A673 (cell line): ENCODE results near the gene NINJ2. TPM values are rescaled to one million over a fixed set of nuclear protein-coding genes. Genes with fewer than 3 reads are reported as not detected.
"Not testable (repeated sequence)": the region's sequence is repeated elsewhere in the genome, so short reads cannot be mapped to it uniquely, and the experiment has no call there.

Experiments
- BruUV-seq: library from RNA; stranded (reverse); fragments of 400-500 nt; replicated peaks from 2 replicates; lab custom pipeline; 2021; lab: Mats Ljungman, UMichigan
- CTCF ChIA-PET: fragments of 300-600 bp; sonication (Branson Sonifier 250); formaldehyde crosslinking; loops from one replicate; lab custom pipeline; 2022; ENCODE audit warnings: antibody characterized with exemption; lab: Charles Lee
- POLR2A ChIA-PET: fragments of 300-600 bp; sonication (Branson Sonifier 250); formaldehyde crosslinking; loops from one replicate; lab custom pipeline; 2022; ENCODE audit warnings: antibody characterized with exemption; ENCODE audit not compliant: low non-redundant PET; lab: Charles Lee
- DNase-seq: peaks from one replicate; pipeline ENCODE4 v3.0.0-alpha.2; 2015; ENCODE audit warnings: low spot score
- H3K27ac ChIP-seq: fragments of 200-600 bp; sonication (generic); 2 replicates; pipeline ENCODE4 v1.5.1; 2016; ENCODE audit warnings: mixed run types, low read depth, mild to moderate bottlenecking, mixed read lengths, antibody characterized with exemption, low read length; ENCODE audit not compliant: poor library complexity, severe bottlenecking
- H3K27me3 ChIP-seq: fragments of 200-600 bp; sonication (generic); replicated peaks from 2 replicates; pipeline ENCODE4 v1.6.1; 2017; ENCODE audit warnings: mixed run types, low read depth, mild to moderate bottlenecking, mixed read lengths, antibody characterized with exemption, low read length; ENCODE audit not compliant: insufficient read depth, poor library complexity
- H3K36me3 ChIP-seq: fragments of 200-600 bp; sonication (generic); 2 replicates; pipeline ENCODE4 v1.6.1; 2016; ENCODE audit warnings: mixed run types, mild to moderate bottlenecking, mixed read lengths, antibody characterized with exemption, low read length; ENCODE audit not compliant: insufficient read depth, poor library complexity, severe bottlenecking
- H3K4me1 ChIP-seq: fragments of 200-600 bp; sonication (generic); 2 replicates; pipeline ENCODE4 v1.6.1; 2017; ENCODE audit warnings: mixed run types, mild to moderate bottlenecking, mixed read lengths, antibody characterized with exemption, low read length; ENCODE audit not compliant: insufficient read depth, poor library complexity, severe bottlenecking
- H3K4me3 ChIP-seq: fragments of 200-600 bp; sonication (generic); 2 replicates; pipeline ENCODE4 v1.5.1; 2016; ENCODE audit warnings: low read depth, mixed run types, mild to moderate bottlenecking, mixed read lengths, low read length; ENCODE audit not compliant: poor library complexity, severe bottlenecking
- H3K9me3 ChIP-seq: fragments of 200-600 bp; sonication (generic); 2 replicates; pipeline ENCODE4 v1.6.1; 2016; ENCODE audit warnings: mixed run types, low read depth, mild to moderate bottlenecking, mixed read lengths, antibody characterized with exemption, low read length; ENCODE audit not compliant: poor library complexity, severe bottlenecking
- CTCF ChIP-seq: fragments of 300-800, 200-600 bp; sonication (generic); conservative IDR thresholded peaks from 2 replicates; pipeline ENCODE4 v1.5.1; 2017; ENCODE audit warnings: low read depth, mild to moderate bottlenecking, antibody characterized with exemption, low read length, moderate library complexity, mixed read lengths
- EZH2 ChIP-seq: fragments of 200-600 bp; sonication (generic); IDR thresholded peaks from 2 replicates; pipeline ENCODE4 v1.6.1; 2017; ENCODE audit warnings: borderline replicate concordance, low read depth, mild to moderate bottlenecking, mixed read lengths, antibody characterized with exemption, low read length; ENCODE audit not compliant: poor library complexity, severe bottlenecking
- intact Hi-C: fragments of 100-400 bp; cut with micrococcal nuclease; formaldehyde crosslinking; loops from one replicate; pipeline ENCODE4 v1.10.0; 2022; ENCODE audit not compliant: unreplicated experiment
- total RNA-seq: library from RNA; stranded (reverse); gene quantifications from 2 replicates; pipeline ENCODE4 v1.2.3, GENCODE V29; 2021

Gene NINJ2
- total RNA-seq, 1 experiment from 2014 or later, result not detected

GRCh38 chr12:643475-644302 lies 19.6 kb downstream of the NINJ2 start:
- no peaks in the 10 kb centered on the region for H3K27me3 ChIP-seq
- H3K9me3 ChIP-seq, result no peaks in the 10 kb centered on the region
- no peak for DNase-seq
- H3K4me1 ChIP-seq, result peaks cover 9% of the 10 kb centered on the region
- H3K4me3 ChIP-seq, result no peak overlapping the region
- CTCF ChIA-PET, result no interaction called here
- intact Hi-C loops, result no loop called here
- no TSS peak for BruUV-seq
- no peak overlapping the region for H3K27ac ChIP-seq
- H3K36me3 ChIP-seq, result no peaks in the 10 kb centered on the region
- POLR2A ChIA-PET, result no interaction called here
- TF ChIP-seq EZH2 (no peak), CTCF (no peak)

- intact Hi-C loops, result no loop called here
- TF ChIP-seq CTCF (peak; percentile 19; the same call in 1 of the 2 replicates), EZH2 (no peak)
- Histone ChIP-seq H3K9me3 (no peaks in the 10 kb centered on the region), H3K27me3 (no peaks in the 10 kb centered on the region), H3K4me3 (peak overlapping the region; percentile 34), H3K27ac (no peak overlapping the region), H3K36me3 (no peaks in the 10 kb centered on the region), H3K4me1 (peaks cover 9% of the 10 kb centered on the region)
- no TSS peak for BruUV-seq
- CTCF ChIA-PET, result interaction anchor here (0.6 kb wide), 1 partner anchor 67 kb away, joined by 6 read pairs; no protein-coding TSS in a partner anchor
- DNase-seq, result peak; percentile 57
- POLR2A ChIA-PET, result no interaction called here
Observed at GRCh38 chr12:642633-643474, 20.4 kb downstream of the NINJ2 start.

- H3K4me1 ChIP-seq, H3K36me3 ChIP-seq, POLR2A ChIA-PET, DNase-seq, BruUV-seq, H3K9me3 ChIP-seq, H3K27ac ChIP-seq, intact Hi-C loops, H3K4me3 ChIP-seq, CTCF ChIA-PET, H3K27me3 ChIP-seq: not testable (repeated sequence)
Observed at GRCh38 chr12:641321-641720, 21.9 kb downstream of the NINJ2 start.
